HG02943 (cell line): ENCODE data around the gene PSMF1.
"Not testable (repeated sequence)": the region's sequence is repeated elsewhere in the genome, so short reads cannot be mapped to it uniquely, and the experiment has no call there.

Experiments used
- ATAC-seq: cut with Tn5 transposase; IDR thresholded peaks from one replicate; pipeline ENCODE4 v1.9.1; 2021; ENCODE audit warnings: mild to moderate bottlenecking, low read depth, moderate library complexity; ENCODE audit not compliant: unreplicated experiment

Gene PSMF1

GRCh38 chr20:1122388-1123315, 4.2 kb downstream of the PSMF1 start:
- ATAC-seq: no peak

- ATAC-seq: no peak
Observed at GRCh38 chr20:1123666-1124065, 5.3 kb downstream of the PSMF1 start.

GRCh38 chr20:1124421-1124820, 6.0 kb downstream of the PSMF1 start:
- ATAC-seq: no peak

- ATAC-seq: no peak
Observed at GRCh38 chr20:1125277-1125676, 6.9 kb downstream of the PSMF1 start.

GRCh38 chr20:1127840-1128239, 9.4 kb downstream of the PSMF1 start:
- no peak for ATAC-seq

- no peak for ATAC-seq
Observed at GRCh38 chr20:1130058-1130694, 11.8 kb downstream of the PSMF1 start.

- ATAC-seq: no peak
Observed at GRCh38 chr20:1130847-1131246, 12.4 kb downstream of the PSMF1 start.

GRCh38 chr20:1131354-1131753, 13.0 kb downstream of the PSMF1 start:
- no peak for ATAC-seq

GRCh38 chr20:1134355-1134754, 16.0 kb downstream of the PSMF1 start:
- ATAC-seq: no peak

- ATAC-seq: no peak
Observed at GRCh38 chr20:1134836-1135235, 16.4 kb downstream of the PSMF1 start.

GRCh38 chr20:1137236-1137635, 18.8 kb downstream of the PSMF1 start:
- no peak for ATAC-seq

- ATAC-seq: no peak
Observed at GRCh38 chr20:1144401-1145172, 26.2 kb downstream of the PSMF1 start.

GRCh38 chr20:1146957-1147356, 28.6 kb downstream of the PSMF1 start:
- no peak for ATAC-seq

GRCh38 chr20:1149812-1150211, 31.4 kb downstream of the PSMF1 start:
- ATAC-seq: not testable (repeated sequence)

- no peak for ATAC-seq
Observed at GRCh38 chr20:1150218-1150617, 31.8 kb downstream of the PSMF1 start.

- ATAC-seq: no peak
Observed at GRCh38 chr20:1150968-1151367, 32.6 kb downstream of the PSMF1 start.

- ATAC-seq: no peak
Observed at GRCh38 chr20:1154226-1154625, 35.8 kb downstream of the PSMF1 start.

- no peak for ATAC-seq
Observed at GRCh38 chr20:1154691-1155090, 36.3 kb downstream of the PSMF1 start.

- ATAC-seq: no peak
Observed at GRCh38 chr20:1155342-1155741, 36.9 kb downstream of the PSMF1 start.

GRCh38 chr20:1160496-1160895, 42.1 kb downstream of the PSMF1 start:
- ATAC-seq: no peak

- no peak for ATAC-seq
Observed at GRCh38 chr20:1160991-1161390, 42.6 kb downstream of the PSMF1 start.
